Measurements from ENCODE around the gene MTF1. TPM values are rescaled to one million over a fixed set of nuclear protein-coding genes. Genes with fewer than 3 reads are reported as not detected.
A peak's percentile ranks its signal among the peaks of the same experiment; 100 is the strongest.

Gene MTF1
- total RNA-seq, 1 experiment from 2014 or later, result 21.2 TPM

GRCh38 chr1:37765916-37766664, 93.3 kb downstream of the MTF1 start:
- Histone ChIP-seq H3K79me2 (ENCODE audit: insufficient read depth, low read length) (no peaks in the 10 kb centered on the region), H3K9ac (ENCODE audit: low read length) (no peak overlapping the region), H3K36me3 (ENCODE audit: control insufficient read depth in 1 of 2, insufficient read depth in 2 of 2, low read length in 2 of 2) (no peaks in the 10 kb centered on the region), H3K4me1 (ENCODE audit: control insufficient read depth in 1 of 2, insufficient read depth in 2 of 2, low read length in 2 of 2) (peaks cover 0 to 8% of the 10 kb centered on the region in 2 experiments; a peak in 1 of 4 replicates), H3K4me2 (ENCODE audit: low read length) (peak overlapping the region; percentile 47), H3K9me3 (ENCODE audit: control insufficient read depth in 1 of 2, insufficient read depth in 1 of 2, low read depth in 1 of 2, low read length in 2 of 2) (no peaks in the 10 kb centered on the region), H3K27ac (ENCODE audit: low read depth, low read length) (no peak overlapping the region), H3K9me2 (ENCODE audit: insufficient read depth) (no peaks in the 10 kb centered on the region), H4K20me1 (ENCODE audit: insufficient read depth) (no peaks in the 10 kb centered on the region), H2AFZ (ENCODE audit: low read depth, low read length, poor library complexity, severe bottlenecking) (peak overlapping the region; percentile 61), H3K27me3 (ENCODE audit: insufficient read depth, low read length) (peaks cover 40% of the 10 kb centered on the region), H3K4me3 (replicated peaks in 1 of 2; ENCODE audit: low read depth in 1 of 2, low read length in 2 of 2) (no peak overlapping the region)
- intact Hi-C loops (cut with micrococcal nuclease), result no loop called here
- DNase-seq (ENCODE audit: low read depth, low spot score), result peak; percentile 2
- RAD21 ChIA-PET (ENCODE audit: low non-redundant PET in 1 of 2, low total read pairs in 2 of 2, uncharacterized antibody in 2 of 2, unreplicated experiment in 2 of 2), result no interaction called here
- POLR2A ChIA-PET, result no interaction called here
- CTCF ChIA-PET, result interaction anchor here (1.0 to 1.6 kb wide), 2 partner anchors 10 to 74 kb away, joined by 3 to 4 read pairs; partner anchors contain the start of gene CDCA8
- peak; percentile 79 for ATAC-seq
- TF ChIP-seq CEBPB (IDR thresholded peaks at IDR 0.05; ENCODE audit: low read depth) (no peak), RAD21 (IDR thresholded peaks at IDR 0.05; ENCODE audit: low read depth) (peak; percentile 72), CTCF (IDR thresholded peaks at IDR 0.05 in 2 of 3, conservative IDR thresholded peaks at IDR 0.05 in 1 of 3; ENCODE audit: borderline replicate concordance in 1 of 3, insufficient read depth in 1 of 3, low read depth in 2 of 3, low read length in 2 of 3) (peak; percentile 20 to 35 (median 27); a peak in 3 of 6 replicates), EZH2 (IDR thresholded peaks at IDR 0.05) (no peak)
- BruUV-seq (replicated peaks), result no TSS peak

GRCh38 chr1:37764888-37765441, 94.4 kb downstream of the MTF1 start, which contains the start of gene EPHA10:
TSS of gene EPHA10 (minus strand) at chr1:37765120. CDS start at chr1:37765066, 54 bp downstream.
- Histone ChIP-seq H3K27ac (ENCODE audit: low read depth, low read length) (no peak within 1 kb of the TSS), H3K4me3 (replicated peaks in 1 of 2; ENCODE audit: low read depth in 1 of 2, low read length in 2 of 2) (no peak within 1 kb of the TSS), H3K4me2 (ENCODE audit: low read length) (peak within 1 kb of the TSS; percentile 47), H4K20me1 (ENCODE audit: insufficient read depth) (no peaks in the 10 kb centered on the region), H3K36me3 (ENCODE audit: control insufficient read depth in 1 of 2, insufficient read depth in 2 of 2, low read length in 2 of 2) (no peaks in the 10 kb centered on the region), H3K9ac (ENCODE audit: low read length) (no peak within 1 kb of the TSS), H3K9me2 (ENCODE audit: insufficient read depth) (no peaks in the 10 kb centered on the region), H2AFZ (ENCODE audit: low read depth, low read length, poor library complexity, severe bottlenecking) (peak within 1 kb of the TSS; percentile 61), H3K4me1 (ENCODE audit: control insufficient read depth in 1 of 2, insufficient read depth in 2 of 2, low read length in 2 of 2) (peaks cover 0 to 8% of the 10 kb centered on the region in 2 experiments; a peak in 1 of 4 replicates), H3K27me3 (ENCODE audit: insufficient read depth, low read length) (peaks cover 40% of the 10 kb centered on the region), H3K9me3 (ENCODE audit: control insufficient read depth in 1 of 2, insufficient read depth in 1 of 2, low read depth in 1 of 2, low read length in 2 of 2) (no peaks in the 10 kb centered on the region), H3K79me2 (ENCODE audit: insufficient read depth, low read length) (no peaks in the 10 kb centered on the region)
- no TSS peak for BruUV-seq (replicated peaks)
- intact Hi-C loops (cut with micrococcal nuclease), result no loop called here
- CTCF ChIA-PET, result interaction anchor here (1.6 kb wide), 1 partner anchor 73 kb away, joined by 4 read pairs; the partner anchor contains the start of gene CDCA8
- DNase-seq (ENCODE audit: low read depth, low spot score) (no peak), ATAC-seq (peak; percentile 31; the same call in 1 of the 2 replicates)
- POLR2A ChIA-PET, result interaction anchor here (0.5 kb wide), 1 partner anchor 43 kb away, joined by 3 read pairs; the partner anchor contains the start of genes C1orf122 and YRDC
- RAD21 ChIA-PET (ENCODE audit: low non-redundant PET in 1 of 2, low total read pairs in 2 of 2, uncharacterized antibody in 2 of 2, unreplicated experiment in 2 of 2), result interaction anchor here (0.7 kb wide), 2 partner anchors 9 to 167 kb away, joined by 3 read pairs; no protein-coding TSS in a partner anchor
- TF ChIP-seq, protein P1, sequence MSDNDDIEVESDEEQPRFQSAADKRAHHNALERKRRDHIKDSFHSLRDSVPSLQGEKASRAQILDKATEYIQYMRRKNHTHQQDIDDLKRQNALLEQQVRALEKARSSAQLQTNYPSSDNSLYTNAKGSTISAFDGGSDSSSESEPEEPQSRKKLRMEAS (IDR thresholded peaks at IDR 0.05), result no peak
- no peak for TF ChIP-seq CBX3 (IDR thresholded peaks at IDR 0.05; ENCODE audit: low read depth)
- TF ChIP-seq EGR1 (IDR thresholded peaks at IDR 0.05; ENCODE audit: low read depth), result no peak
- no peak for TF ChIP-seq ELF1 (IDR thresholded peaks at IDR 0.05; ENCODE audit: borderline replicate concordance, low read depth)
- no peak for TF ChIP-seq SP1 (IDR thresholded peaks at IDR 0.05; ENCODE audit: low read depth)
- no peak for TF ChIP-seq SIN3A (IDR thresholded peaks at IDR 0.05; ENCODE audit: low read depth)
- TF ChIP-seq POLR2A (IDR thresholded peaks at IDR 0.05; ENCODE audit: borderline replicate concordance, extremely low read depth, insufficient read depth, insufficient read length), result no peak
